ENCODE results near the gene AURKAIP1.

Gene AURKAIP1

DNA sequence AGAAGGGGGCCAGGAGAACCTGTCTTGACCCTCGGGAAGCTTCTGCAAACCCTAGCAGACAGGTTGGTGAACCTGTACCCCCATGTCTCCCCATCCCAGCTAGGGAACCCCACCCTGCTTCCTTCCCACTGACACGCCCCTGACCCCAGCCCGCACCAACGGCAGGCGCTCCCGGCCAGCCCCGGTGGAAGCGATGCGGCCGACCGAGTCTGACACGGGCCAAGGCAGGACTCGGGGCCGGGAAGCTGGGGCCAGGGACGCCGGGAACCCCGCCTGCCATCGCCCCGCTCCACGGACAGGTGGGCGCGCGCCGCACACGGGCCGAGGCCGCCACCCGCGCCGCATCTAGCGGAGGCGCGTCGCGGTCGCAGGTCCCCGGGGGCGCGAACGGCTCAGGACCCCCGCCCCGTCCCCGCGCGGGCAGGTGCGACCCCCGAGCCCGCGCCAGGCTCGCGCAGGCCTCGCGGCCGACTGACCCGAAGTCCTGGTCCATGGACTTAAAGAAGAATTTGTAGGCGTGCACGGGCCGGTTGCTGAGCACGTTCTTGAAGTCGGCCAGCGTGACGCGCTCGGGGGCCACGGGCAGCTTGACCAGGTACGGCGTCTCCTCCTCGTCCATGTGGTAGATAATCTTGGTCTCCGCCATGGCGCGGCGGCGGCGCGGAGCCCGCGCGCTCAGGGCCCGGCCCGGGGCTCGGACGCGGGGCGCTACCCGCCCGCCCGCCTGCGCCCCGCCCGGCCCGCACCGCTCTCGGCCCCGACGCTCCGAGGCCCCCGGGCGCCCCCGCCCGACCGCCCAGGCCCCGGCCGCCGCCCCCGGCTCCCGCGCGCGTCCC lies 26.4 kb downstream of the AURKAIP1 start:
- no peak for DNase-seq (ENCODE audit: low read depth in 3 of 3, low spot score in 1 of 3)

DNA sequence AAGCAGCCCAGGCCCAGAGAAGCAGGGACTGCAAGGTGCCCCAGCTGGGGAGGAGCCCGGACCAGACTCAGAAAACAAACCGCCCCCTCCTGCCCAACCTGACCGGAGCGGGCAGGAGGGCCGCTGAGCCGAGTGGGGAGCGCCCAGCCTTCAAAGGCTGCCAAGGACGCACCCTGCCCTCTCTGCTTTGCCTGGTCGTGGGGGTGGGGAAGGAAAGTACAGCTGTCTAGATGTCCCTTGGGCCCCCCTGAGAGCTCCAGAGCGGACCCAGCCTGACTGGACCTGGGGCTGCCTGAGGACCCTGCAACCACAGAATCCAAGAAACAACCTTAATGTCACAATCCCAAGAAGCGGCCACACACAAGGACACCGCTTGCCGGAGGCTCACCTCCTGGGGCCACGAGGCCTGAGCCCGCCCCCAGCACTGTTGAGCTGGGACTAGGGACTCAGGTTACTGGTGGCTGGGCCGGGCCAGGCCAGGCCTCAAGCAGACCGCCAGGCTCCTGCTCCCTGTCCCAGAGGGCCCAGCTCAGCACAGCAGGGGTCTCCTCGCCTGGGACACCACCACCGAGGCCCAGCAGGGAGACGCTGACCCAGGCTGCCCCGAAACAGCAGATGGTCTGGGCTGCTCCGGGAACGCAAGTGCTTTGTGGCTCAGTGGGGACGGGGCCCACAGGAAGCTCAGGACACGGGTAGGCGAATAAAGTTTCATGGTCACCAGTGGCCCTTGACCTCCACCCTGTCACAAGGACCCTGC lies 27.2 kb downstream of the AURKAIP1 start:
- no peak for DNase-seq (ENCODE audit: low read depth in 3 of 3, low spot score in 1 of 3)

DNA sequence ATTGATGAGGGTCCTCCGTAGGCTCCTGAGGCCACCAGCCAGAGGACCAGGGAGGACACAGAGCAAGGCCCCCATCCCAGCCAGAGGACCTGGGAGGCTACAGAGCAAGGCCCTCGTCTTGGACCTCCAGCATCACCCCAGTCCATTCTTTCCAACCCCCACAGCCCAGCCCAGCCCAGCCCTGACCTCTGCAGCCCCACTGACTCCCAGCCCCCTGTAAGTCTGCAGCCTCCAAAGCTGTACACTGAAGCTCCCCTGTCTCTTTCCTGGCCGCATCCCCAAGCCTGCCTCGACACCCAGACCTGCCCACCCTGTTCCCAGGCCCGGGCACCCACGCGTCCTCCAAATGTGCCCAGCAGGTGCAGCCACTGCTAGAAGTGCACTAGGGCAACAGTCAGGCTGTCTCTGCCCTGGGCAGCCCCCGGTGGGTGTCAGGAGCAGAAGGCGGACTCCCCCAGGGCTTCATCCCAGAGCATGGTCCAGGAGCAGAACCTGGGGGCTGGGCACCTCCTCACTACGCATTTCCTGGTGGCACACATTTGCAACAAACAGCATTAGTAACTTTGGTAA lies 27.9 kb downstream of the AURKAIP1 start:
- DNase-seq (ENCODE audit: low read depth in 3 of 3, low spot score in 1 of 3) = no peak

DNA sequence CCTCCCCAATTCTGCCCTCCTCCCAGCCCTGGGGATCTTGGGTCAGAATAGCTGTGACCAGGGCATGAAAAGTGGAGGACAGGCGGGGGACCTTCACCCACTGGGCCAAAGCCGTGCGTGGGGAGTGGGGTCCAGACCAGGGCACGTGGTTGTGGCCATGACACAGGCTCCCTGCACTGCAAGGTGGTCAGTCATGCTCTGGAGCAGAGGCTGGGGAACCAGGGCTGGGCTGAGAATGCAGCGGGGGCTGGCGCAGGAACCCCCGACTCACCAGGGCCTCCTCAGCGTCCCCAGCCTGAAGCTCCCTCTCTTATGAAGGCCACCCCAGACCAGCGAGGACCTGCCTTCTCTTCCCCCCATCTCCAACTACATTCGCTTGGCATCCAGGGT lies 28.5 kb downstream of the AURKAIP1 start:
- no peak for DNase-seq (ENCODE audit: low read depth in 3 of 3, low spot score in 1 of 3)

DNA sequence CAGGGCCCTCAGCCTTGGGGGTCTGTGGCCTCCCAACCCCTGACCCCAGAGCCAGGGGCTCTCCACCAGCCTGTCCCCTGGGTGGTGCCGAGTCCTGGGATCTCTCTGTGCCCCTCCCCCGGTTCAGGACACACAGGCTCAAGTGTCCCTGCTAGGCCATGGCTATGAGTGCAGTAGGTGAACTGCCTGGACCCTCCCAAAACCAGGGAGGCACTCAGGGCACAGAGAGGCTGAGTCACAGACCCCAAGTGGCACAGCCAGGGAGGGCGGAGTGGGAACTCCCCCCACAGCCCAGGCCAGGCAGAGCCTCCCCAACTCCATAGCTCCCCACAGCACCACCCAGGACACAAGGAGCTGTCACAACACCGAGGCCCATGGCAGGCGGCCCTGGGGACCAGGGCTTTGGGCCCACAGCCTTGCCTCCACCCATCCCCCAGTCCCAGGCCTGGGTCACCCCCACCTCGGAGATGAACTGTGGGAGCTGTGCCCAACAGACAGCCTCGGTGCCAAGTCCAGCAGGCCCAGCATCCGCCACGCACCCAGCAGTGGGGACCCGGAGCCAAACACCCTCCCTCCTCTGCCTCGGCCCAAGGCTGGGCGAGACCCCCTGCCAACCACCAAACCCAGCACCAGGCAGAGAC lies 29.0 kb downstream of the AURKAIP1 start:
- no peak for DNase-seq (ENCODE audit: low read depth in 3 of 3, low spot score in 1 of 3)

DNA sequence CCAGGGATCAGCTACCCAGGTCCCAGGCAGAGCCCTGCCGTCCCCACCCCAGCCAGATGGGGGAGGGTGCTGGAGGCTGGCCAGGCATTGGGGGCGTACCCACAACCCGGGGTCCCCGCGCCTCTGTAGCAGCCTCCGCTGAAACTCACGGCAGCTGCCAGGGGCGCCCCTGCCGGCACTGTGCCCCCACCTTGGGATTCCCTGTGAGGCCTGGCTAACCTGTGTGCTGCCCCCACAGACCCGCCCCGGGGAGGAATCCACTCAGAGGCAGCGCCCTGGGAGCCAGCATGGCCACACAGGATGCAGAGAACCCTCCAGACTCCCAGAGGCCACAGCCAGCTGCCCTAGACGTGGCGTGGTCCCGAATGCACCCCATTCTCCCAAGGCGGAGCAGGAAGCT lies 29.6 kb downstream of the AURKAIP1 start:
- no peak for DNase-seq (ENCODE audit: low read depth in 3 of 3, low spot score in 1 of 3)

DNA sequence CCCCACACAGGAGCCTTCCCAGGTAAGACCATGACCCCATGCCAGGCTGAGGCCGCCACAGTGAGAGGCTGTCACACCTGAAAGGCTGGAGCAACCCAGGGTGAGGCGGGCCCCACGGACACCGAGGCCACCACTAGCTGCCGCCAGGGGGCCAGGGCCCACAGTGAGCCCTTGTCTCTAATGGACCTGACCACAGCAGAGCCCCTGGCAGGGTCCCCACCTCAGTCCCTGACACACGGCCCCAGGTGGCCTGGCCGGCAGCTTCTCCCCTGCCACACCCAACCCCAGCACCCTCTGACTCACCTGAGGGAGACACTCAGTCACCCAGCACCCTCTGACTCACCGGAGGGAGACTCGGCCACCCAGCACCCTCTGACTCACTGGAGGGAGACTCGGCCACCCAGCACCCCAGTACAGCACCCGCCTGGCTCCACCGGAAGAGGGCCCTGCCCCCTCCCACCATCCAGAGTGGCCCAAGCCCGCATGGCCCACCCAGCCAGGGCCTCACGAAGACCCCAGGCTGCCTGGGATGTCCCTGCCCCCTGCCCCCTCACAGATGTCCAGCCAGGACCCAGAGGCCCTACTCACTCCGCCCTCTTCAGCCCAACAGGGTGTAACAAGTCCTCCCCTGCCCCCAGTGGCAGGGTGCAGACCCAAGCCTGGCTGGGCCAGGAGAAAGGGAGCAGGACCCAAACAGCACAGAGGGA lies 30.2 kb downstream of the AURKAIP1 start:
- DNase-seq (ENCODE audit: low read depth in 3 of 3, low spot score in 1 of 3) = no peak

DNA sequence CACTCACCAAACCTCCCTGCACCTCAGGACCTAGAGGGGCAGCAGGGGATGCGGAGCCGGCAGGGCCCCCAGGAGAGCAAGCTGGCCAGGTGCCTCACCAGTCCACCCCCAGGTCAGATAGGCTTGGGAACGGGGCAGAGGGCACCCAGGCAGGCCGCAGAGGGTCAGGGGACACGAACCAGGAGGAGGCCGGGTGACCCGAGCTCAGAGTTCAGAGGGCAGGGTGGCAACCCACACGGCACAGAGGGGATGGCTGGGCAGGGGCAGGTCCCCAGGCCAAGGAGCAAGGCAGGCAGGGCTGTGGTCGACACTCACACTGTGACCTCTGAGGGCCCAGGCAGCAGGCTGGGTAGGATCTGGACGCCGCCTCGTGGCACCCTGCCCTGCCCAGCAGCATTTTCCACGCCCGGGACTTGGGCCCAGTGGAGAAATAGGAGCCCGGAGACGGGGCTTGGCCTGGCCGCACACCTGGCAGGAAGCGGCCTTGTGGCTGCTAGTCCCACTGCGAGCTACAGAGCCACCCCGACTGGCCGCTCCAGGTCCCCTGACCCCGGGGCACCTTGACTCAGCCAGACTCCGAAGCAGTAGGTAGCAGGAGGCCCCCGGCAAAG lies 31.1 kb downstream of the AURKAIP1 start:
- no peak for DNase-seq (ENCODE audit: low read depth in 3 of 3, low spot score in 1 of 3)

DNA sequence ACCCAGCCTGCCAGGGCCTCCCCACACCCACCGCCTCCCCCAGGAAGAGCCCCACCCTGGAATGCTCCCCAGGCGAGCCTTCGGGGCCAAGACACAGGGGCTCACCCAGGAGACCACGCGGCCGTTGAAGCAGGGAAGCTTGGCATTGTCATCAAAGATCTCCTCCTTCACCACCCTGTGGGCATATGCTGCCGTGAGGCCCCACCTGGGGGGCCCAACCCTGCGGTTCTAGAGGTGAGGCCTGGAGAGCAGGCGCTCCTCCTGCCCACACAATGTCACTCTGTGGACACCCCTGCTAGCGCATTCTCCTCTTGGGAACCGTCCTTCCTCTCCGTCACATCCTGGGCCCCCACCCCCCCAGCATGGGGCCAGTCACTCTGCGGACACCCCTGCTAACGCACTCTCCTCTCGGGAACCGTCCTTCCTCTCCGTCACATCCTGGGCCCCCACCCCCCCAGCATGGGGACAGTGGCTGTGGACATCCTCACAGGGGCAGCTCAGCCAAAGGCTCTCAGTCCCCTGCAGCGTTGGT lies 32.4 kb downstream of the AURKAIP1 start:
- no peak for DNase-seq (ENCODE audit: low read depth in 3 of 3, low spot score in 1 of 3)

DNA sequence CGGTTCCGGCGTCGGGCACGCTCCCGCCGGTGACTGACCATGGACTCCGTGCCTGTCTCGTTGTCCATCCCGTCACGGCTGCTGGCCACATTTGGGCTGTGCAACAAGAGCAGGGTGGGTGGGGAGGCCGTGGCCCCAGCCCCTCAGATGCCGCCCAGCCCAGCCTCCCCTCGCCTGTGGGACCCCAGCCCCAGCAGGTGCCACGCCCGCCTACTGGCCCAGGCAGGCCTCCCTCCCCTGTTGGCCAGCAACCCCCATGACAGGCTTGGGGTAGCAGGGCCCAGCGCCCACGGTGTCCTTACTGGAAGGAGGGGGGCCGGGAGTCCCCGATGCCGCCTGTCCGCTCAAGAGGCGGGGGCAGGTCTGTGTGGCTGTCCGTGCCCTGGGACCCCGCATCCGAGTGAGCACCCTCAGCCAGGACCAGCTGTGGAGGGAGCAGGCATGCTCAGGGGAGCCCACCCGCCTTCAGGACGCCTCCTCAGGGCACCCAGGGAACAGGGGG lies 32.9 kb downstream of the AURKAIP1 start:
- no peak for DNase-seq (ENCODE audit: low read depth in 3 of 3, low spot score in 1 of 3)

DNA sequence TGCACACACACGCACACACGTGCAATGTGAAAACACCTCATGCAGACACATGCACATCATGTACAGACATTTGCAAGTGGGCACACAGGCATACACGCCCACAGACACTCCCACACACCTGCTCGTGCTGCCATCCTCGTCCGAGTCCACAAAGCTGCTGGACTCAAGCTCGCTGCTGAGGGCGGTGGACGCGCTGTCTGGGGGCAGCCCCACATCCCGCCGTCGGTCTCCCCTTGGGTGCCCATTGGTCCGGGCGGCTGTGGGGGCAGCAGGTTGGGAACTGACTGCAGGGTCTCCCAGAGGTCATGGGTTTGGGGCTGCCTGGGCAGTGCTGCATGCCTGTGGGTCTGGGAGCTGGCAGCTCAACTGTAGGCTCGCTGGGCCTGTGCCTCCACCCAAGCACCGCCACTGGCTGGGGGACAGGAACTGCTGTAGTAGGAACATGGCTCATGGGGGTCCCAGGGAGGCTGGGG lies 33.4 kb downstream of the AURKAIP1 start:
- no peak for DNase-seq (ENCODE audit: low read depth in 3 of 3, low spot score in 1 of 3)

DNA sequence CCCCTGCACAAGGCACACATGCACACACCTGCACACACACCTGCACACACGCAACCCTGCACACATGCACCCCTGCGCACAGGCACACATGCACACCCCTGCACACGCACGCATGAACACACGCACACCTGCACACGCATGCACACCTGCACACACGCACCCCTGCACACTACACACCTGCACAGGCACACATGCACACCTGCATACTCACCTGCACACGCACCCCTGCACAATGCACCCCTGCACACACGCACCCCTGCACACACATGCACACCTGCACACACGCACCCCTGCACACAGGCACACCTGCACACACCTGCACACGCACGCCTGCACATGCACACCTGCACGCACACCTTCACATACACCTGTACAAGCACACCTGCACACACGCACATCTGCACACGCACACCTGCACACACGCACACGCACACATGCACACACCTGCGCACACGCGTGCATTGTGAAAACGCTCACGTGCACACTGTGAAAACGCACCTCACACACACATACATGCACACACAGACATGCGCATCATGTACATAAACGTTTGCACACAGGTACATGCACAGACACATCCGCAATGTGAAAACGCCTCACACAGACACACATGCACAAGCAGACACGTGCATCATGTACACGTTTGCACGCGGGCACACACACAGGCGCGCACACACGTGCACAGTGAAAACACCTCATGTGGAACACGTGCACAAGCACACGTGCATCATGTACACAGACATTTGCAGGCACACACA lies 34.0 kb downstream of the AURKAIP1 start:
- DNase-seq (ENCODE audit: low read depth in 3 of 3, low spot score in 1 of 3) = no peak

DNA sequence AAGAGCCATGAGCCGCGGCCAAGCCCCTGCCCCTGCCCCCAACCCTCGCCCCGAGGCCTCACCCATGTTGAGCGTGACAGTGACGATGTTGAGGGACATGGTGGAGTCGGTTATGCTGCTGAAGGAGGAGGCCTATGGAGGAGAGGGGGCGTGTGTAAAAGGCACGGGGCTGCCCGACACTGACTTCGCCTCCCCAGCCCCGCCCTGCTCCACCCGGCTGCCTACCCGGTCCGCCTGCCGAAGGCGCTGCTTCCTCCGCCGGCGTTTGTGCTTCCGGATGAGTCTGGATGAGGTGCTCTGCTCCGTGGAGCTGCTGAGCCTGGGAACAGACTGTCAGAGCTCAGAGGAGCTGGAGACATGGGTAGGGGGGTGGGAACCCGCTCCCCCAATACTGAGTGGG lies 34.8 kb downstream of the AURKAIP1 start:
- no peak for DNase-seq (ENCODE audit: low read depth in 3 of 3, low spot score in 1 of 3)

DNA sequence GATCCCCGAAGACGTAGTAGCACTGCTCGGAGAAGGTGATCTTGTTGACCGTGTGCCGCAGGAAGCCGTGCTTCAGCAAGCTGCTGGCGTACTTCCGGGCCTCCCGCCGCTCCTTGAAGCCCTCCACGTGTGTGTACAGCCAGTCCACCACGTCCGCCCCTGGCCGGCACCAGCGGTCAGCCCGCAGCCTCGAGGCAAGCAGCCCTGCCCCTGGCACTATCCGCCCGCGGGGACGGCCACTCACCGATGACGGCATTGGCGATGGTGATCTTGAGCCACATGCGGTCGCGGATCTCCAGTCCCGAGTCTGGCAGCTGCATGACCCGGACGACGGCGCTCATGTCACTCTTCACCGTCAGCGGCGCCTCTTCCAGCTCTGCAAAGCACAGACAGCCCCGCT lies 36.7 kb downstream of the AURKAIP1 start:
- no peak for DNase-seq (ENCODE audit: low read depth in 3 of 3, low spot score in 1 of 3)

DNA sequence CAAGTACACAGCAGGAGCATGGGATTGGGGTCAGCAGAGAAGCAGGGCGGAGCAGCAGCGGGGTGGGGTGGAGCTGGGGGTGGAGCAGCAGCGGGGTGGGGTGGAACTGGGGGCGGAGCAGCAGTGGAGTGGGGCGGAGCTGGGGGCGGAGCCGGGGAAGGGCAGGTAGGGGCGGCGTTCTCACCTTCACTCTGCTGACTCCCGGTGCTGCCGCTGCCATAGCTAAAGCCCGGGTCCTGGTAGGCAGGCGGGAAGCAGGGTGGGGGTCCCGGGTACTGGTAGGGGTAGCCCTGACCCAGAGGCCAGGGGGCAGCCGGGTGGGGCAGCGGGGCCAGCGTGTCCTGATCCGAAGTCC lies 37.2 kb downstream of the AURKAIP1 start:
- DNase-seq (ENCODE audit: low read depth in 3 of 3, low spot score in 1 of 3) = no peak

DNA sequence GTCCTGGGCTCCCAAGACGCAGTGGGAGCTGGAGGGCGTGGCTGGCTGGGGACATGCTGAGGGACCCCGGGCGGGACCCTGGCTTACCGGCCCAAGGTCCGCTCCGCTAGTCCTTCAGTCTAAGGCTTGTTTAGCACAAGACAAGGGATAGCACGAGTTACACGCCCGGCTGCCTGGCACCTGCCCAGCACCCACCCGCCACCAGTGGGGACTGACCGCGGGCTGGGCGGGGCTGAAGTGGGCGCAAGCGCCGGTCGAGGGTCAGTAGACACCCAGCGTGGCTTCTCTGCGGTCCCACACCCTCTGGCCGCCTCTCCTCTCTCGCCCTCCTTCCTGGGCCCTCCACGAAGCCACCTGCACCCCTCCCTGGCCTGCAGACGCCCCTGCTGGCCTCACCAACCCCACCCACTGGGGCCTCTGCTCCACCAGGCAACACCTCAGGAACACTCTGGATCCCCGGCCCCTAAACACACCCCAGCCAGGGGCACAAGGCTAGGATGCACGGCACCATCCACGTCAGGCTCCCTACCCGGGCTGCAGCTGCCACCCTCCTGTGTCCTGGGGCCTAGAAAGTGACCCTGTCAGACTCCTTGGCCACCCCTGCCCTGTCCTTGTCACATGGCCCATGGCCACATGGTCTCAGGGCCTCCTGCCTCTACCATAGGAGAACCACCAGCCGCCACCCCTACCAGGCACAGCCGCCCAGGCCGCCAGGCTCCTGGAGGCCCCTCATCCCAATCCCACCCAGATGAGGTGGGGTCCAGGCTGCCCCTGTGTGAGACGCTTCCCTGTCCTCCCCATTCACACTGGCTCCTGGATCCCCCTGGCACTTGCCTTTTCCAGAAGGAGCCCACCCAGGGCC lies 37.8 kb downstream of the AURKAIP1 start:
- DNase-seq (ENCODE audit: low read depth in 3 of 3, low spot score in 1 of 3) = no peak

DNA sequence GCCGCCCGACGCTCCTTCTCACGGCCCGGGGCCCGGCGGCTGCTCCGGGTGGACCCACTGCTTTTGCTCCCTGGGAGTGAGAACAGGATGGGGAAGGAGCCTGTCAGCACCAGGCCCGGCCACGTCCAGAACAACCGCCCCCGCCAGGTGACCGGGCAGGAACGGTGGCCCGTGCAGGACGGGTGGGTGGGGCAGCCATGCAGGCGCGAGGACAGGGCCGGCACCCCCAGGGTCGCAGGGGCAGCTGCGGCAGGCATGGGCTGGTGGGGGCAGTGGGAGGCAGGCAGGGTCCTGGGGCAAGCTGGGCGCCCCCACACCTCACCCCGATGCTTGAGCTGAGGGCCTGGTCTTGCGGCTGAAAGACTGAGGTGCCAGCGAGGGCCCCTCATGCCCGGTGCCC lies 38.6 kb downstream of the AURKAIP1 start:
- no peak for DNase-seq (ENCODE audit: low read depth in 3 of 3, low spot score in 1 of 3)

DNA sequence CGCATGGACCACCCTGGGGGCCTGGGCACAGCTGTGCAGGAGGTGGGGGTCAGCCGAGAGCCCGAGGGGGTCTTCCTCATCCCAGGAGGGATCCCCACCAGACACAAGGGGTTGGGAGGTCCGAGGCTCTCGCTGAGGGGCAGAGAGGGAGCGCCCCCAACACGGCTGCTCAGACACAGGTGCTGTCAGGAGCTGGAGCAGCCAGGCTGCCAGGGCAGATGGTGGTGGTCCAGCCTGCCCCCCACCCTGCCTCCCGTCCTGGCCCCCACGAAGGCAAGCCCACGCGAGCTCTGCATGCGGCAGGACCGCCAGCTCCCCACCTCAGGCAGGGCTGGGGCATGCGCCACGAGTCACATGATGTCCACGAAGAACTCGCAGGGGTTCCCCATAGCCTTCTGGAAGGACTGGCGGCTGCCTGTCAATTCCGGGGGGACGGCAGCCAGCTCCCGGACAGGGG lies 39.2 kb downstream of the AURKAIP1 start:
- no peak for DNase-seq (ENCODE audit: low read depth in 3 of 3, low spot score in 1 of 3)
